GM15510 (cell line): ENCODE results near the gene IQCK.

Experiments
- POLR2A ChIP-seq: IDR thresholded peaks from 3 replicates; pipeline ENCODE4 v1.6.1; 2011; ENCODE audit warnings: borderline replicate concordance; ENCODE audit not compliant: insufficient read length; ENCODE audit errors: extremely low read depth

IQCK gene

GRCh38 chr16:19694989-19695388 is 23.1 kb upstream of the IQCK start:
- no peak for TF ChIP-seq POLR2A

- TF ChIP-seq POLR2A, result no peak
Measured at GRCh38 chr16:19696328-19696727, 21.7 kb upstream of the IQCK start.

GRCh38 chr16:19696961-19697360 is 21.1 kb upstream of the IQCK start:
- TF ChIP-seq POLR2A, result no peak

- no peak for TF ChIP-seq POLR2A
Measured at GRCh38 chr16:19697756-19698318, 20.2 kb upstream of the IQCK start.

GRCh38 chr16:19698480-19699465 is 19.3 kb upstream of the IQCK start:
- no peak for TF ChIP-seq POLR2A

GRCh38 chr16:19699472-19699871 is 18.6 kb upstream of the IQCK start:
- TF ChIP-seq POLR2A, result no peak

- TF ChIP-seq POLR2A, result no peak
Measured at GRCh38 chr16:19700319-19700781, 17.7 kb upstream of the IQCK start.

GRCh38 chr16:19701091-19701490 is 17.0 kb upstream of the IQCK start:
- no peak for TF ChIP-seq POLR2A

- TF ChIP-seq POLR2A, result no peak
Measured at GRCh38 chr16:19703172-19703889, 14.7 kb upstream of the IQCK start.

- TF ChIP-seq POLR2A, result no peak
Measured at GRCh38 chr16:19704321-19705145, 13.5 kb upstream of the IQCK start.

GRCh38 chr16:19705146-19705501 is 12.9 kb upstream of the IQCK start:
- no peak for TF ChIP-seq POLR2A

GRCh38 chr16:19705843-19706242 is 12.2 kb upstream of the IQCK start:
- TF ChIP-seq POLR2A, result no peak

GRCh38 chr16:19706846-19707245 is 11.2 kb upstream of the IQCK start:
- TF ChIP-seq POLR2A, result no peak

GRCh38 chr16:19707569-19708295 is 10.3 kb upstream of the IQCK start:
- no peak for TF ChIP-seq POLR2A

GRCh38 chr16:19708296-19709205 is 9.5 kb upstream of the IQCK start:
- no peak for TF ChIP-seq POLR2A
